ENCODE results near the gene HSPG2. TPM values are rescaled to one million over a fixed set of nuclear protein-coding genes. Genes with fewer than 3 reads are reported as not detected.
"Not testable (repeated sequence)": the region's sequence is repeated elsewhere in the genome, so short reads cannot be mapped to it uniquely, and the experiment has no call there.

The HSPG2 gene
- total and polyA plus RNA-seq, 10 of the 15 experiments (the other 5 are each of a cell fraction or from before 2014, with no cell fraction given), result 0.30 to 3.4 (median 0.73) TPM; not detected in 2

DNA sequence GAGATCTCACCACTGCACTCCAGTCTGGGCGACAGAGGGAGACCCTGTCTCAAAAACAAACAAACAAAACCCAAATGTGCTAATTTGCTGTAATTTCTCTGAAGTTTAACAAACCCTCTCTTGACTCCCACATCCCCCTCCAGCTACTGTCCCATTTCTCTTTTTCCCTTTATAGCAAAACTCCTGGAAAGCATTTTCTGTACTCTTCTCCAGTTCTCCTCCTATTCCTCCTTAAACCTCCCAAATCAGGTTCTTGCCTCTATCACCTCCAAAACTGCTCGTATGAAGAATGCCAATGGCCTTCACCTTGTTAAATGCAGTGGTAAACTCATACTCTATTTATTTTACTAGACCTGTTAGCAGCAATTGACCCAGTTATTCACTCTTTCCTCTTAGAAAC lies 150.5 kb downstream of the HSPG2 start (continued):
- TF ChIP-seq ASH2L (IDR thresholded peaks at IDR 0.05; ENCODE audit: borderline replicate concordance, low read depth), result no peak
- TF ChIP-seq, protein P1, sequence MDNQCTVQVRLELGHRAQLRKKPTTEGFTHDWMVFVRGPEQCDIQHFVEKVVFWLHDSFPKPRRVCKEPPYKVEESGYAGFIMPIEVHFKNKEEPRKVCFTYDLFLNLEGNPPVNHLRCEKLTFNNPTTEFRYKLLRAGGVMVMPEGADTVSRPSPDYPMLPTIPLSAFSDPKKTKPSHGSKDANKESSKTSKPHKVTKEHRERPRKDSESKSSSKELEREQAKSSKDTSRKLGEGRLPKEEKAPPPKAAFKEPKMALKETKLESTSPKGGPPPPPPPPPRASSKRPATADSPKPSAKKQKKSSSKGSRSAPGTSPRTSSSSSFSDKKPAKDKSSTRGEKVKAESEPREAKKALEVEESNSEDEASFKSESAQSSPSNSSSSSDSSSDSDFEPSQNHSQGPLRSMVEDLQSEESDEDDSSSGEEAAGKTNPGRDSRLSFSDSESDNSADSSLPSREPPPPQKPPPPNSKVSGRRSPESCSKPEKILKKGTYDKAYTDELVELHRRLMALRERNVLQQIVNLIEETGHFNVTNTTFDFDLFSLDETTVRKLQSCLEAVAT (IDR thresholded peaks at IDR 0.05), result no peak
- TF ChIP-seq, protein P2, sequence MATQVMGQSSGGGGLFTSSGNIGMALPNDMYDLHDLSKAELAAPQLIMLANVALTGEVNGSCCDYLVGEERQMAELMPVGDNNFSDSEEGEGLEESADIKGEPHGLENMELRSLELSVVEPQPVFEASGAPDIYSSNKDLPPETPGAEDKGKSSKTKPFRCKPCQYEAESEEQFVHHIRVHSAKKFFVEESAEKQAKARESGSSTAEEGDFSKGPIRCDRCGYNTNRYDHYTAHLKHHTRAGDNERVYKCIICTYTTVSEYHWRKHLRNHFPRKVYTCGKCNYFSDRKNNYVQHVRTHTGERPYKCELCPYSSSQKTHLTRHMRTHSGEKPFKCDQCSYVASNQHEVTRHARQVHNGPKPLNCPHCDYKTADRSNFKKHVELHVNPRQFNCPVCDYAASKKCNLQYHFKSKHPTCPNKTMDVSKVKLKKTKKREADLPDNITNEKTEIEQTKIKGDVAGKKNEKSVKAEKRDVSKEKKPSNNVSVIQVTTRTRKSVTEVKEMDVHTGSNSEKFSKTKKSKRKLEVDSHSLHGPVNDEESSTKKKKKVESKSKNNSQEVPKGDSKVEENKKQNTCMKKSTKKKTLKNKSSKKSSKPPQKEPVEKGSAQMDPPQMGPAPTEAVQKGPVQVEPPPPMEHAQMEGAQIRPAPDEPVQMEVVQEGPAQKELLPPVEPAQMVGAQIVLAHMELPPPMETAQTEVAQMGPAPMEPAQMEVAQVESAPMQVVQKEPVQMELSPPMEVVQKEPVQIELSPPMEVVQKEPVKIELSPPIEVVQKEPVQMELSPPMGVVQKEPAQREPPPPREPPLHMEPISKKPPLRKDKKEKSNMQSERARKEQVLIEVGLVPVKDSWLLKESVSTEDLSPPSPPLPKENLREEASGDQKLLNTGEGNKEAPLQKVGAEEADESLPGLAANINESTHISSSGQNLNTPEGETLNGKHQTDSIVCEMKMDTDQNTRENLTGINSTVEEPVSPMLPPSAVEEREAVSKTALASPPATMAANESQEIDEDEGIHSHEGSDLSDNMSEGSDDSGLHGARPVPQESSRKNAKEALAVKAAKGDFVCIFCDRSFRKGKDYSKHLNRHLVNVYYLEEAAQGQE (IDR thresholded peaks at IDR 0.05; ENCODE audit: low read depth, low read length), result no peak
- TF ChIP-seq, protein P3, sequence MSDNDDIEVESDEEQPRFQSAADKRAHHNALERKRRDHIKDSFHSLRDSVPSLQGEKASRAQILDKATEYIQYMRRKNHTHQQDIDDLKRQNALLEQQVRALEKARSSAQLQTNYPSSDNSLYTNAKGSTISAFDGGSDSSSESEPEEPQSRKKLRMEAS (IDR thresholded peaks at IDR 0.05; ENCODE audit: low read depth, low read length), result no peak

DNA sequence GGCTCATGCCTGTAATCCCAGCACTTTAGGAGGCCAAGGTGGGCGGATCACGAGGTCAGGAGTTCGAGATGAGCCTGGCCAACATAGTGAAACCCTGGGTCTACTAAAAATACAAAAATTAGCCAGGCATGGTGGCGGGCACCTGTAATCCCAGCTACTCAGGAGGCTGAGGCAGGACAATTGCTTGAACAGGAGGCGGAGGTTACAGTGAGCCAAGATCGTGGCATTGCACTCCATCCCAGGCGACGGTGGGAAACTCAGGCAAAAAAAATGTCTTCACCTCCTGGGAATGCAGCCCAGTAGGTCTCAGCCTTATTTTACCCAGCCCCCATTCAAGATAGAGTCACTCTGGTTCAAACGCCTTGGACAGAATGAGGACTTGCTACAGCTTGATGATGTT lies 151.3 kb downstream of the HSPG2 start:
- H3K9ac ChIP-seq (ENCODE audit: control insufficient read depth, insufficient read depth, low read length); H3K27ac ChIP-seq (ENCODE audit: control insufficient read depth, insufficient read depth); DNase-seq (ENCODE audit: low read depth, low spot score); H2AFZ ChIP-seq (ENCODE audit: control insufficient read depth, low read depth, low read length); H3K4me3 ChIP-seq; SMC1A ChIA-PET (ENCODE audit: uncharacterized antibody, unreplicated experiment); RAD21 ChIA-PET (ENCODE audit: unreplicated experiment); FAIRE-seq; H3K4me2 ChIP-seq (ENCODE audit: control insufficient read depth, insufficient read depth); ATAC-seq; BruUV-seq (replicated peaks); H3K27me3 ChIP-seq (replicated peaks in 1 of 2; ENCODE audit: control insufficient read depth in 2 of 2, insufficient read depth in 2 of 2, low read length in 1 of 2); H4K20me1 ChIP-seq (ENCODE audit: control insufficient read depth, insufficient read depth); H3K9me3 ChIP-seq (replicated peaks; ENCODE audit: control insufficient read depth, insufficient read depth, low read length); H3K4me1 ChIP-seq (ENCODE audit: control insufficient read depth, insufficient read depth, low read length); H3K36me3 ChIP-seq (ENCODE audit: control insufficient read depth in 2 of 2, insufficient read depth in 2 of 2, low read length in 1 of 2): not testable (repeated sequence)
- H3K79me2 ChIP-seq (ENCODE audit: control insufficient read depth, insufficient read depth, low read length), result peaks cover 24% of the 10 kb centered on the region
- POLR2A ChIA-PET, result interaction anchor here (0.6 kb wide), 1 partner anchor 34 kb away, joined by 3 read pairs; no protein-coding TSS in a partner anchor
- in situ Hi-C loops (cut with MboI) (loop anchor here (25.0 kb wide), 1 partner anchor 1802 kb away; no protein-coding TSS in a partner anchor), intact Hi-C loops (cut with micrococcal nuclease; ENCODE audit: unreplicated experiment) (loop anchor here (10.0 kb wide), 1 partner anchor 179 kb away; no protein-coding TSS in a partner anchor)
- 93% methylated on average over 9 of the region's 9 CpGs for WGBS (ENCODE audit: insufficient coverage, insufficient replicate concordance, low lambda C conversion rate, missing lambda C conversion rate)
- CTCF ChIA-PET, result interaction anchor here (0.6 to 0.7 kb wide), 2 partner anchors 13 to 81 kb away, joined by 3 read pairs; no protein-coding TSS in a partner anchor

Data from GM12878 (cell line).